ENCODE measurements around the gene MAP1LC3A.
A peak's percentile ranks its signal among the peaks of the same experiment; 100 is the strongest.

Gene MAP1LC3A

DNA sequence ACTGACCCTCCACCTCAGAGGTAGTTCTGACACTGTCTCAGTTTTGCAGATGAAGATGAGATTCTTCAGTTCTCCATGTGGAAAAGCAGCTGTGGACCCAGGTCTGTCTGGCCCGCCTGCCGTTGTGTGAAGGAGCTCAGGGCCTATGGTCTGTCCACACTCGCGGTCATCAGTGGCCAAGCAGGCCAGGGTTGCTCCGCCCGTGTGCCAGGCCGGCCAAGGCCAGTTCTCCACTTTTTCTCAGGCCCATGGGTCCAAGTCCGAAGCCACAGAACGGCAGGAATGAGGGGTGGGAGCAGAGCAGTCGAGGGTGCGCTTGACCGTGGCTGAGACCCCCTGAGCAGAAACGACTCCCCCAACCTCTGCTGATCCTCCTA is 8.6 kb upstream of the MAP1LC3A start:
- TF ChIP-seq, protein P1, sequence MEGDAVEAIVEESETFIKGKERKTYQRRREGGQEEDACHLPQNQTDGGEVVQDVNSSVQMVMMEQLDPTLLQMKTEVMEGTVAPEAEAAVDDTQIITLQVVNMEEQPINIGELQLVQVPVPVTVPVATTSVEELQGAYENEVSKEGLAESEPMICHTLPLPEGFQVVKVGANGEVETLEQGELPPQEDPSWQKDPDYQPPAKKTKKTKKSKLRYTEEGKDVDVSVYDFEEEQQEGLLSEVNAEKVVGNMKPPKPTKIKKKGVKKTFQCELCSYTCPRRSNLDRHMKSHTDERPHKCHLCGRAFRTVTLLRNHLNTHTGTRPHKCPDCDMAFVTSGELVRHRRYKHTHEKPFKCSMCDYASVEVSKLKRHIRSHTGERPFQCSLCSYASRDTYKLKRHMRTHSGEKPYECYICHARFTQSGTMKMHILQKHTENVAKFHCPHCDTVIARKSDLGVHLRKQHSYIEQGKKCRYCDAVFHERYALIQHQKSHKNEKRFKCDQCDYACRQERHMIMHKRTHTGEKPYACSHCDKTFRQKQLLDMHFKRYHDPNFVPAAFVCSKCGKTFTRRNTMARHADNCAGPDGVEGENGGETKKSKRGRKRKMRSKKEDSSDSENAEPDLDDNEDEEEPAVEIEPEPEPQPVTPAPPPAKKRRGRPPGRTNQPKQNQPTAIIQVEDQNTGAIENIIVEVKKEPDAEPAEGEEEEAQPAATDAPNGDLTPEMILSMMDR (IDR thresholded peaks at IDR 0.05; ENCODE audit: low read depth, low read length): no peak
- no peak overlapping the region for H3K4me3 ChIP-seq (ENCODE audit: low read depth, low read length)

DNA sequence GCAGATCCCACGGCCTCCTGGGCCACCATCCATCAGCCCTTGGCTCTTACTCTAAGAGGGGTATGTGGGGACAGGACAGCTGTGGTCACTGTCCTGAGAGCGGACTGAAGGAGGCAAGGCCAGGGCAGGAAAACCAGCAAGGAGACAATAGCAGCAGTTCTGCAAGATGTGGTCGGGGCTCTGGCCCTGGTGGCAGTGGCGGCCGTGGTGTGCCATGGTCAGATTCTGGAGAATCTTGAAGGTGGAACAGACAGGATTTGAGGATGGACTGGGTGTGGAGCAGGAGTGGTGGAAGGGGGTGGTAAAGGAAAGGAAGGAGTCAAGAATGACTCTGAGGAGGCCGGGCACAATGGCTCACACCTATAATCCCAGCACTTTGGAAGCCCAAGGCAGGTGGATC is 5.9 kb upstream of the MAP1LC3A start:
- H3K4me3 ChIP-seq (ENCODE audit: low read depth, low read length): no peak overlapping the region
- TF ChIP-seq, protein P1 (IDR thresholded peaks at IDR 0.05; ENCODE audit: low read depth, low read length): no peak

DNA sequence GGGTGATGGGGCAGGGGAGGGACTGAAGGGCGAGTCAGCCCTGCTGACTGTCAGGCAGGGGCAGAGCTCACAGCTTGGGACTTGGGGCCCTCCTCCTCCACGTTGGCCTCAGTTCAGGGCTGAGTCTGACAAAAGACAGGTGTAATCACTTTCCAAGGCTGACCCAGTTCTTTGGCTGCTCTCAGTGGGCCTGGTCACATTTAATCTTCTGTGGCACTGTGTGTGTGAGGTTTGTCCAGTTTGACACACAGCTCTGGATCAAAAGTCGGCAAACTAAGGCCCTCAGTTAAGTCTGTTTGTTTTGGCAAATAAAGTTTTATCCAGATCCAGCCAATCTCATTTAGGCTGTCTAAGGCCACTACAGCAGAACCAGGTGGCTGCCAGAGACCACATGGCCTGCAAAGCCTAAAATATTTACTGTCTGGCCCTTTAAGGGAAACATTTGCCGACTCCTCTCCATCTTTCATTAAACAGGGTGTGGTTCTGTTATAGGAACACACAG is 5.1 kb upstream of the MAP1LC3A start:
- H3K4me3 ChIP-seq (ENCODE audit: low read depth, low read length): no peak overlapping the region
- TF ChIP-seq, protein P1 (IDR thresholded peaks at IDR 0.05; ENCODE audit: low read depth, low read length): no peak

DNA sequence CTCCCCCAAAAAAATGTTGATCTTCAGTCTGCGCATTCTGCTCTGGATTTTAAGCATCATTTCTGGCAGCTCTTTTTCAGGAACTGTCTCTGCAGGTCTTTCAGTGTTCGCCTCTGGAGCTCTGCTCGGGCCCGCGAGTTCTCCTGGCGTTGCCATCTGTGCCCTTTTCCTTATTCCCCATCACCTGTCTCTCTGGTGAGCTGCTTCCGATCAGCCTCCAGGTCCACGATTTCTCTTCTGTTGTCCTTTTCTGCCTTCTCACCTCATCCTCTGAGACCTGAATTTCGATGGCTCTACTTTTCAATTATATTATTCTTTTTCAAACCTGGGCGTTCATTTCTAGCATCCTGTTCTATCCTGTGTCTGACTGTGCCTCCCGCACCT is 590 bp upstream of the MAP1LC3A start:
- H3K4me3 ChIP-seq (ENCODE audit: low read depth, low read length): peak overlapping the region; percentile 71
- TF ChIP-seq, protein P1 (IDR thresholded peaks at IDR 0.05; ENCODE audit: low read depth, low read length): no peak

DNA sequence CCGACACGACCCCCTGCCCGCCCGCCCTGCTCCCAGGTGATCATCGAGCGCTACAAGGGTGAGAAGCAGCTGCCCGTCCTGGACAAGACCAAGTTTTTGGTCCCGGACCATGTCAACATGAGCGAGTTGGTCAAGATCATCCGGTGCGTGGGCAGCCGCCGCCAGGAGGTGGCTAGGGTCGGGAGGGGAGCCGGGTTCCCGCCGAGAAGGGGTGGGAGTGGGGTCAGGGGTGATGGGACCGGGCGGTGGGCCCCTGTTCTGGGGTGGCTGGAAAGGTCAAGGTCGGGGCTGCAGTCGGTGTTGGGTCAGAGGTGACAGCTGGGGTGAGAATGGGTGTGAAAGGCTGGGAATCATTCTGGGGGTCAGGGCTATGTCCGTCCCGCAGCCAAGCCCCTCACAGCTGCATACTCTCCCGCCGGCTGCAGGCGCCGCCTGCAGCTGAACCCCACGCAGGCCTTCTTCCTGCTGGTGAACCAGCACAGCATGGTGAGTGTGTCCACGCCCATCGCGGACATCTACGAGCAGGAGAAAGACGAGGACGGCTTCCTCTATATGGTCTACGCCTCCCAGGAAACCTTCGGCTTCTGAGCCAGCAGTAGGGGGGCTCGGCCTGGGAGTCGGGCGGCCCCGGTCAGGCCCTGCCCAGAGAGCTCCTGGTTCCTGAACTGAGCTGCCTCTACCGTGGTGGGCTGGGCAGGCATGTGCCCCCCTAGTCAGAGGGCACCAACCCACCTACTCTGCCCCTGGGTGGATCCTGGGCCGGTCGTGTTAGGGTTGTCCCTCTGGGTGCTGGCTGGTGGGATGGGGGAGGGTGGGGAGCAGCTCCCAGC is 1.0 kb downstream of the MAP1LC3A start:
- peak overlapping the region; percentile 71 for H3K4me3 ChIP-seq (ENCODE audit: low read depth, low read length)
- TF ChIP-seq, protein P1 (IDR thresholded peaks at IDR 0.05; ENCODE audit: low read depth, low read length): no peak

DNA sequence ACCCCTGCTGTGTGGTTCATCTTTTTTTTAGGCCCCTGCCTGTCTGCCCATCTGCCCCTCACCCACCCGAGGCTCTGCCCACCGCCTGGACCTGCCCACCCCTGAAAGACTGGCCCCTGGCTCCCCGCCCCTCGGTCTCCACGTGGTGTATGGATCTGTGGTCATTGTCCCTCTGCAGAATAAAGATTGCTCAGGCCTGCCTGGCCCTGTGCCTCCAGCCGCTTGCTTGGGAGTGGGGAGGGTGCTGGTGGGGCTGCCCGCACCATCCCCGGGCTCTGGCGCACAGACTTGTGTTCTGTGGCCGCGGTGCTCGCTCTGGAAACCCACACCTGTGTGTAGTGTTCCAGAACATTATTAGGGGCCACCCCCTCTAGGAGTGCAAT is 1.6 kb downstream of the MAP1LC3A start:
- TF ChIP-seq, protein P1 (IDR thresholded peaks at IDR 0.05; ENCODE audit: low read depth, low read length): no peak
- no peak overlapping the region for H3K4me3 ChIP-seq (ENCODE audit: low read depth, low read length)

DNA sequence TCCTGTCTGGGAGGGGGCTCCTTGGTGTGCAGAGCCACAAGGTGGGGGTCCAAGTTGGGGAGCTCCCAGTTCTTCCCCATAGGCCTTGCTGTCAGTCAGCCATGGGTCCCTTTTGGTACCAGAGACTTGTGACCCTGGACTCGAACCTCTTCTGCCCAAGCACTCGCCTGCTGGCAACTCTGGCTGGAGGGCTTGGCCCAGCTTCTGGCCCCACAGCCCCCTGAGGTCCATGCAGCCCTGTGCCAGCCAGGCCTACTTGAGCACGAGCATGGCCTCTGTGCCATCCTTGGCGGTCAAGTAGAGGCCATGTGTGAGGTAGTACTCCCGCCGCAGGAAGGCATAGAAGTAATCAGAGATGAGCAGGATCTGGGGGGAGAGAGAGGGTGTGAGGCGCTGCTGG is 2.1 kb downstream of the MAP1LC3A start:
- no peak overlapping the region for H3K4me3 ChIP-seq (ENCODE audit: low read depth, low read length)
- TF ChIP-seq, protein P1 (IDR thresholded peaks at IDR 0.05; ENCODE audit: low read depth, low read length): no peak
